ENCODE results near the gene ADAM12.
"Not testable (repeated sequence)": the region's sequence is repeated elsewhere in the genome, so short reads cannot be mapped to it uniquely, and the experiment has no call there.

ADAM12 gene

GRCh38 chr10:126057494-126057893 is 330.8 kb downstream of the ADAM12 start:
- Histone ChIP-seq H3K27ac (no peak overlapping the region), H3K4me3 (no peak overlapping the region)
- DNase-seq (ENCODE audit: low spot score) = no peak
- no peak for TF ChIP-seq CTCF (IDR thresholded peaks at IDR 0.05)

DNA sequence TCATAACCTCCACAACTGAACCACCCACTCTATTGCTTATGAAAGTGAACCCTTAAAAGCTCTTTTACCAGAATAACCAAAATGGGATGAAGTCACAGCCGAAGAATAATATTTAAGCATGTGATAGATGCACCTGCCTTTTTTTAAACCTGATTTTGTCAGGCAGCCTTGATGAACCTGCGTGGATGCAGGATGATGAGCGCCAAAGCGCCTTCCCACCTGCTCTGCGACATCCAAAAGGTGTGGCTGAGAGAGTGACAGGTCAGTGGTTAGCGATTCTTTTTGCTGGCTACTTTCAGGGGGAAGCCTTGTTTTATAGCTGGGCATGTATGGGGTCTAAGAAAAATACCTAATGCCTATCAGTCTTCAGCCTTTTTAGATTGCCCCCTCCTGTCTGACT is 334.1 kb downstream of the ADAM12 start:
- no peak for DNase-seq (ENCODE audit: low spot score)
- no peak for TF ChIP-seq CTCF (IDR thresholded peaks at IDR 0.05)
- Histone ChIP-seq H3K27ac (no peak overlapping the region), H3K4me3 (no peak overlapping the region)

DNA sequence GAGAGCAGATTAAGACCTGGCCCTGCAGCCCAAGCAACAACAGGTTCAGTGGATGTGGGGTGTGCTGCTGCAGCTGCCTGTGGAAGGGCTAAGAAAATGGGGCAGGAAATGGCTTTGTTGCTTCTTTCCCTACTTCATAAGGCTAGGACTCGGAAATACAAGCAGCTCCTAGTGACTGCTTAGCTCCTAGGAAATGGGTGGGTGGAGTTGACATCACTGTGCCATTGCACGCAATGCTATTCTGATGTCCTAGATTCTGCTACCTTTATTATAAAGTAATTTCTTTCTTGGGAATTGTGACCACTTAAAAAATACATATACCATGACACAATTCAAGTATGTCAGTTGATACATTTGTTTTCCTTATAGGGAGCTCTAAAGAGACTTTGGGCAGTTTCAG is 336.1 kb downstream of the ADAM12 start:
- no peak for TF ChIP-seq CTCF (IDR thresholded peaks at IDR 0.05)
- no peak overlapping the region for H3K4me3 ChIP-seq
- no peak for DNase-seq (ENCODE audit: low spot score)
- no peak overlapping the region for H3K27ac ChIP-seq

DNA sequence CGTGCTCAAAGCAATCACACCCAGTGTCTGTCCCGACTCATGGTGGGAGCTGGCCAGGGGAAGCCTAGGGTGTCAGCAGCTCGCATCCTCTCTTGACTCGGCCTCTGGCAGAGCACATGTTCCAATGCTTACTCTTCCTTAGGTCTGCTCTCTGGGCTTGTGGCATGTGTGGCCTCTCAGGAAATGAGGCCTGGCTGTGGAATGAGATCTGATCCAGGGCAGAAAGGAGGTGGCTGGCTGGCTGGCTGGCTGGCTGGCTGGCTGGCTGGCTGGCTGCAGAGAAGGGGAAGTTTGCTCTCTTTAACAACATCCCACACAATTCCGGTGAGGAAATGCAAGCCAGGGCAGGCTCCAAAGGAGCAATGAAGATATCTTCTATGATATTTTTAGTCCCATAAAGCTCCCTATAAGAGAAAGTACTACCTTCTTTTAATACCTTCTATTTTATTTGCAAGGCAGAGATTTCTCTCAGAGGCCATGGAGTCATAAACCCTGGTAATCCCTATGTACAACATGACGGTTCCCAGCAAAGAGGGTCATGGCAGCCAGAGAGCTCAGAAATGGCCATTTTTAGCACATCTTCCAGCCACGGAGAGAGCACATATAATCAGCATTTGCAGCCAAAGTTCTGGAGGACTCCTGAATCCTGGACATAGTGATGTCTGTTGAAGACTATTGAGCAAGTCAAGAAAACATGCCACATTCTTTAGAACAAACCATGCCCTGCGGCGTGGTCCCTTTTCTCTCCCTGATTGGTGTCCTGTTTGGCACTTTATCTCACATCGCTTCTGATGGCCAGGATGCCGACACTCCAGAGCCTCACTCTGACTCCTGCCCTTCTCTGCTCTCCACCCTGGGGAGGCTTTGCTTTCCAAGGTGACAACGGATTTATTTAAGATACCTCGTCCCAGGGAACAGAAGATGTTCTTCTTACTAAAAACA is 338.2 kb downstream of the ADAM12 start:
- Histone ChIP-seq H3K4me3 (no peak overlapping the region), H3K27ac (peak overlapping the region in 1 of 2 donors; percentile 23)
- TF ChIP-seq CTCF (IDR thresholded peaks at IDR 0.05) = no peak
- no peak for DNase-seq (ENCODE audit: low spot score)

GRCh38 chr10:126047749-126048148 is 340.5 kb downstream of the ADAM12 start:
- DNase-seq (ENCODE audit: low spot score); H3K27ac ChIP-seq: not testable (repeated sequence)

DNA sequence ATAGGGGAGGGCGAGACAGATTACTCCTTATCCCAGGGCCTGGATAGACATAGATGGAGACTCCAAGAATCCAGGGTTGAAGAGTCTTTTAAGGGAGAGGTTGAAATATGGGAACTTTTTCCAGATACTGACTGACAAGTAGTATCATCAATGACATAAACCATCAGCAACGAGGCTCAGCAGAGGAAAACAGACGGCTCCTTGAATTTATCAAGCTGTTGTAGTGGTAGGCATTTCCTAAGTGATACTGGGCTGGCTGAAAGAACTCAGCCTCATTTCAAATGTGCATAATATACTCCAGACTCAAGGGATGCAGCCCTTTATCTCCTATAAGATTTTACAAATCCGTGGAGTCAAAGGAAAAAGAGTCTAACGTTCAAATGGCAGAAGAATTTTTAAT is 341.4 kb downstream of the ADAM12 start:
- TF ChIP-seq CTCF (IDR thresholded peaks at IDR 0.05) = no peak
- DNase-seq (ENCODE audit: low spot score) = no peak
- Histone ChIP-seq H3K4me3 (no peak overlapping the region), H3K27ac (no peak overlapping the region)

More at GRCh38 chr10:126047749-126048148, 340.5 kb downstream of the ADAM12 start:
- not testable (repeated sequence) for H3K4me3 ChIP-seq

- TF ChIP-seq CTCF (IDR thresholded peaks at IDR 0.05) = no peak
- DNase-seq (ENCODE audit: low spot score) = no peak
- Histone ChIP-seq H3K4me3 (no peak overlapping the region), H3K27ac (no peak overlapping the region)
Observed at GRCh38 chr10:126045861-126046260, 342.4 kb downstream of the ADAM12 start.

Data from coronary artery (tissue), 2 donors.